Left kidney (tissue), 2 donors: ENCODE data around the gene PRR7. TPM values are rescaled to one million over a fixed set of nuclear protein-coding genes. Genes with fewer than 3 reads are reported as not detected.

Source experiments
- DNase-seq: peaks from one replicate; pipeline ENCODE4 v3.0.0-alpha.2; 2013
- polyA plus RNA-seq: library from polyadenylated mRNA; unstranded; fragments of 120-200 nt; gene quantifications from one replicate; pipeline ENCODE4 v1.2.1, GENCODE V29; 2013; ENCODE audit not compliant: insufficient read length

Gene PRR7
- polyA plus RNA-seq, 1 donor, result 1.0 TPM

DNA sequence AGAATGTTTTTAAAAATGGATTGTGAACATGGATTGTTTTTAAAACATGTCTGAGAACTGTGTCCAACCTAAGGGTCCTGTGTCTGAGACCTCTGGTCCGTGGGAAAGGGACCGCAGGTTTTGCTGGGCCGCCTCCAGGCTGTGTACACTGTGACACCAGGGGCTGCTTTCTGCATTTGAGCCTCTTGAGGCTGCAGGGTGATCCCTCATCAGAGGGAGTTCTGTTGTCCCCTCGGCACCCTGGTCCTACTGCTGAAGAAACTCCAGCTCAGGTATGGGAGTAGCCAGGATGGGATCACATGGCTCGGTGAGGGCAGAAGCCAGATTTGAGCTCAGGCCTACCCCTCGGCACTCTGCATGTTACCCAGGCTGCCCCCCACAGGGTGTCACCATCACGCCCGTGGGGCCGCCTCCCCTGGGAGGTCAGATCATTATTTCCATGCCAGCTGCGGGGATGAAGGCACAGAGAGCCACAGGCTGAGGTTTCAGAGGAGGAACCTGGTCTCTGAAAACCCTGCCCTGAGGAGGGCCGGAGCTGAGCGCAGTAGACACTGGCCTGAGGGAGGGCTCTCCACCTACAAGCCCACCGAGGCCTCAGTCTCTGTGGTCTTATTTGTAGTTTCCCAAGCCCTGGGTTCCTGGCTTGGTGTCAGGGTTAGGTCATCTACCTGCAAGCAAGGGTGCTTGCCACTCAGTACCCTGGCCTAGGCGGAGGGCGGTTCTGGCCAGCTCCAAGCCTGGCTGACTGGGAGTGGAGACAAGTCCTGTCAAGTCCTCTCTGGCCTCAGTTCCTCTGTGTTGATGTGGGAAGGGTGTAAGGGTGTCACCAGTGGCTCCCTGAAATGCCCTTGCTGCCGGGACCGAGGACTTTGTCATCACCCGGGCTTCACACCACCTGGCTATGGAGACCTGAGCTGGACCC lies 2.8 kb downstream of the PRR7 start:
- DNase-seq, result no peak

DNA sequence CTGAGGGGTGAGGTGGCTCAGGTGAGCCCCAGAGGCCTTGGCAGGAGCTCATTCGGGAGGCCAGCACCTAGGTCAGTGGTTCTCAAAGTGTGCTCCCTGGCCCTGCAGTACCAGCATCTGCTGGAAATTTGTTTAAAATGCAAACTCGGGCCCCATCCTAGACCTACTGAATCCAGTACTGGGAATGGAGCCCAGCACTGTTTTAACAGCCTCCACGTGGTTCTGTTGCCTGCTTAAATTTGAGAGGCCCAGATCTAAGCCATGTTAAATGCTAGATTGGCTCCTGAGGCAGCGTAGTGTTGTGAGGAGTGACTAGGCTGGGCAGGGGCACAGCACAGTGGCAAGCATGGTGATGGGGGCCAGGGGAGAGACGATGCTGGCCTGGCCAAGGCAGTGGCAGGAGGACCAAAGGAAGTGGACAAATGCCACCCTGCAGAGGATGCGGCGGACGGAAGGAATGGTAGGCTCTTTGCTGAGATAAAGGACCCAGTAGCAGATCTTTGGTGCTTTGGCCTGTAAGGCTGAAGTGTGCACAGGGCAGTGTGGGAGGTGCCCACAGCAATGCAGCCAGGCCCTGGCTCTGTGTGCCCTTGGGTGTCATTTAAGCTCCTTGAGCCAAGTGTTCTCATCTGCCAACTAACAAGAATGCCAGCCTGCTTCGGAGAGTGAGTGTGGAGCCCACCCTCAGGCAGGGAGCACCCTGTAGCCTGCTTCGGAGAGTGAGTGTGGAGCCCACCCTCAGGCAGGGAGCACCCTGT lies 4.2 kb downstream of the PRR7 start:
- DNase-seq, result no peak

DNA sequence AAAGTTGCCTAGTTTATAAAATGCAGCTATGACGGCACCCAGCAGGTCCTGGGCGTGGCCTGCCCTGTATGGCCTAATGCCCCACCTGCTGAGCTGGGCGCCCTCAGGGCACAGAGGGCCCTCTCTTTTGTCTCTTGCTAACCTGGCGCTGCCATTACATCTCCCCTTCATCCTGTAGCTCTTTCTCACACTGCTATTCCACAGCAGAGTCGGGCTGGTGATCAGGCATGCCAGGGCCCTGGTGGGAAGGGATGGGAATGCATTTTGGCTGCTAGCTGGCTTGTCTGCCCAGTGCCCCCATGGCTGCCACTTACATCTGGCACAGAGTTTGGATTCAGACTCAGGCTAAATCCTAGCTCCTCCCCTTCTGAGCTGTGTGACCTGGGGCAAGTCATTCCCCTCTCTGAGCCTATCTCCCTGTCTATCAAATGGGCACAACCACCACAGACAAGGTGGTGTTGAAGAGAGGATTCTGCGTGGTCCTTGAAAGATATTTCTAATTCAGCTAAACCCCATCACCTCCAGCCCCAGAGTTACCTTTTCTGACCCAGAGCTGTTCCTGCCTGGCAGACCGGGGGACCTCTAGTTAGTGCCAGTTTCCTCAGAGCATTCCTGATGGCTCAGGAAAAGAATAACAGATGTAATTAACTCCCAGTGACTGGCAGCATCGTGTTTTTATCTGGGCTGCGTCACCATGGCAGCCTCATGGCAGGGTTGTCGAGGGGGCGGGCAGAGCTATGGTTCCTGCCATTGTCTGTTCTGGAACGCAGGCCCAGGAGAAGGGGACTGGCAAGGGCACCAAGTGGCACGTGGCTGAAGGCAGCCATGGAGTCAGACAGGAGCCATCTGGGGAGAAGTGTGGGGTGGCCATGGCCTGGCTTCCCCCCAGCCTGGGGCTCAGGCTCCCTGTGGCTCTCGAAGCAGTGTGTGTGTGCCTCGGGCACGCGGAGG lies 6.3 kb downstream of the PRR7 start:
- DNase-seq, result no peak

DNA sequence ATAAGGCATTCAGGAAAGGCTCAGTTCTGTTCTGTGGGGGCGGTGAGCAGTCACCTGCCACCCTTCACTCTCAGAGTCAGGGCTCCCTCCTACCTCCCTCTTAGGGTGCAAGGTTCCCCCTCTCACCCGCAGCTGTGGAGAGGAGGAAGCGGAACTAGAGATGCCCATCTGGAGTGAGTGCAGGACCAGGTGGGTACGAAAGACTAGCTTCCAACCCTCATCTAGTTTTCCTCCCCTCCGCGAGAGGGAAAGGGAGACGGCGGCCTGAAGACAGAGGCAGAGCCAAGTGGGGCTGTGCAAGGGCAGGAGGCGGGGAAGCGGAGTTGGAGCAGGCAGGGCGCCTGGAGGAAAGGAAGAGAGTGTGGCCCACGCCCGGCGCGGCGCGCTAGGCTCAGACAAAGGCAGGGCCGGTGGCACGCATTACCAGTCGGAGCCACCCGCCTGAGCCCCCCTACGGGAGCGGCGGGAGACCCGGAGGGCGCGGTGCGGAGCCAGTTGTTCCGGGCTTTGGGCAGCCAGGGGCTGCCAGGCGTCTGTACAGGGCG lies 7.3 kb downstream of the PRR7 start:
- DNase-seq, result no peak

DNA sequence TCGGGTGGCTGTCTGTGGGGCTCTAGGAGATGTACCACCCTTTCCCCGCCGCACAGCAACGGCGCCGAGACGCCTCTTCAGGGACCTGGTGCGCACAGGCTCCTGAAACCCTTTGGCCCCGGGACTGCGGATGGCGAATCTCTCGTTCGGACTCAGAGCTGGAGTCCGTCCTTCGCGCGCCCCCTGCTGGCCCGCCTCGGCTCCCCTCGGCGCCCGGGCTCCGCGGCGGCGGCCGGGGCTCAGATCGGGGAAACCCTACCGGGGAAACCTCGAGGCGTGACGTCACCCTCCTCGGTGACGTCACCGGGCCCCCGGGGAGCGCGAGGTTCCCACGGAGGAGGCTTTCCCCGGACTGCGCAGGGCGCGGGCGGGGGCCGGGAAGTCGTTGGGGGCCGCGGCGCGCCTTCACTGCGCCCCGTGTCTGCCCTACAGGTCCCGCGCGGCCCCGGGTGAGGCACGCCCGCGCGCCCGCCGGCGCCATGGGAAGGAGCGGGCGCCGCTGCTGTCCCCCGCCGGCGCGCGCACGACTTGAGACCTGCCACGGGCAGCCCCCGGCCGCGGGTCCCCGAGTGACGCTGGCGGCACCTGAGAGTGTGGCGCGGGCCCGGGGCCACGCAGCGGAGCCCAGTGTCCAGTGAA lies 7.9 kb downstream of the PRR7 start:
- DNase-seq, result peak; percentile 91

DNA sequence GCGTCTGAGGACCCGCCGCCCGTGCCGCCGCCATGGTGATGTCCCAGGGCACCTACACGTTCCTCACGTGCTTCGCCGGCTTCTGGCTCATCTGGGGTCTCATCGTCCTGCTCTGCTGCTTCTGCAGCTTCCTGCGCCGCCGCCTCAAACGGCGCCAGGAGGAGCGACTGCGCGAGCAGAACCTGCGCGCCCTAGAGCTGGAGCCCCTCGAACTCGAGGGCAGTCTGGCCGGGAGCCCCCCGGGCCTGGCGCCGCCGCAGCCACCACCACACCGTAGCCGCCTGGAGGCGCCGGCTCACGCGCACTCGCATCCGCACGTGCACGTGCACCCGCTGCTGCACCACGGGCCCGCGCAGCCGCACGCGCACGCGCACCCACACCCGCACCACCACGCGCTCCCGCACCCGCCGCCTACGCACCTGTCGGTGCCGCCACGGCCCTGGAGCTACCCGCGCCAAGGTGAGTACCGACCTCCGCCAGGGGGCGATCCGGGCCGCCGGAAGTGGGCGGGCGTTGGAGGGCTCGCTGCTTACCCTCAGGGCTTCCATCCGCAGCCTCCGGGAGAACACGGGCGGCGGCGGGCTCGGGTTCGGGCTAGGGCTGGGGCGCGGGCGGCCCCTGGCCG lies 8.5 kb downstream of the PRR7 start:
- peak; percentile 81 for DNase-seq

DNA sequence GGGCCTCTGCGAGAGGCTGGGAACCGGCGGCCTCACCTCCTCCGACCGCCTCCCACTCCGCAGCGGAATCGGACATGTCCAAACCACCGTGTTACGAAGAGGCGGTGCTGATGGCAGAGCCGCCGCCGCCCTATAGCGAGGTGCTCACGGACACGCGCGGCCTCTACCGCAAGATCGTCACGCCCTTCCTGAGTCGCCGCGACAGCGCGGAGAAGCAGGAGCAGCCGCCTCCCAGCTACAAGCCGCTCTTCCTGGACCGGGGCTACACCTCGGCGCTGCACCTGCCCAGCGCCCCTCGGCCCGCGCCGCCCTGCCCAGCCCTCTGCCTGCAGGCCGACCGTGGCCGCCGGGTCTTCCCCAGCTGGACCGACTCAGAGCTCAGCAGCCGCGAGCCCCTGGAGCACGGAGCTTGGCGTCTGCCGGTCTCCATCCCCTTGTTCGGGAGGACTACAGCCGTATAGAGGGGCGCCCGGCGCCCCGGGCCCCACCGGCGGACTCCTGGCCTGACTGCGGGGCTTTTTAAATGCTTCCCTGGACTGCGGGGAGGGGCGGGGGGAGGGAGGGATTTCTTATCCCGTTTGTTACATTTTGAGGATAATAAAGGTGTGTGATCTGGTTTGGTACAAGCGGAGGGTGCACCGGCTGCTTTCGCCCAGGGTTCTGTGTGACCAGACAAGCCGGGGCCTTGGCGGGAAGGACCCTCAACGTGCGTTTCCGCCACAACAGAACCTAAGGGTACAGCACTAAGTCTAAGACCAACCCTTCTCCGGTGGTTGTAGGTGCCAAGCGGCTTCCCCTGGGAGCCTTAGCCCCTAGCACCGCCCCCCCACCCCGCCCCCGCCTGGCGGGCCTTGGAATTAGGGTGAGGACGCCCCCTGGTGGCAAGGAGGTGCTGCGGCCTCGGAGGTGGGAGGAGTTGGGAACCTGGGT lies 9.3 kb downstream of the PRR7 start:
- DNase-seq, result peak; percentile 93

DNA sequence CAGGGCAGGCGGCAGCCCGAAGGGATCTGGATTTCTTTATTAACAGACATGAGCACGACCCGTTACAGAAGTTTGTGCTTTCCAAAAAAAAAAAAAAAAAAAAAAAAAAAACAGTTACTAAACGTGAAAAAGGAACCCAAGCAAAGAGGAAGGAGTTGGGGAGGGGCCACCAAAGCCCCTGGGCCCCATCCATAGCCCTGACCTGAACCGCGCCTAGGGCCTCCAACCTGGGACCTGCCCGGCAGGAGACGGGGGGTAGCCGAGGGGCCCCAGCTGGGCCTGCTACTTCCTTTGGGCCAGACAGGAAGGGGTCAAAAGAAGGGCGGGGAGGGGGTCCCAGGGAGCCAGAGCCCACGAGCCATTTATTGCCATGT lies 10.0 kb downstream of the PRR7 start:
- no peak for DNase-seq

DNA sequence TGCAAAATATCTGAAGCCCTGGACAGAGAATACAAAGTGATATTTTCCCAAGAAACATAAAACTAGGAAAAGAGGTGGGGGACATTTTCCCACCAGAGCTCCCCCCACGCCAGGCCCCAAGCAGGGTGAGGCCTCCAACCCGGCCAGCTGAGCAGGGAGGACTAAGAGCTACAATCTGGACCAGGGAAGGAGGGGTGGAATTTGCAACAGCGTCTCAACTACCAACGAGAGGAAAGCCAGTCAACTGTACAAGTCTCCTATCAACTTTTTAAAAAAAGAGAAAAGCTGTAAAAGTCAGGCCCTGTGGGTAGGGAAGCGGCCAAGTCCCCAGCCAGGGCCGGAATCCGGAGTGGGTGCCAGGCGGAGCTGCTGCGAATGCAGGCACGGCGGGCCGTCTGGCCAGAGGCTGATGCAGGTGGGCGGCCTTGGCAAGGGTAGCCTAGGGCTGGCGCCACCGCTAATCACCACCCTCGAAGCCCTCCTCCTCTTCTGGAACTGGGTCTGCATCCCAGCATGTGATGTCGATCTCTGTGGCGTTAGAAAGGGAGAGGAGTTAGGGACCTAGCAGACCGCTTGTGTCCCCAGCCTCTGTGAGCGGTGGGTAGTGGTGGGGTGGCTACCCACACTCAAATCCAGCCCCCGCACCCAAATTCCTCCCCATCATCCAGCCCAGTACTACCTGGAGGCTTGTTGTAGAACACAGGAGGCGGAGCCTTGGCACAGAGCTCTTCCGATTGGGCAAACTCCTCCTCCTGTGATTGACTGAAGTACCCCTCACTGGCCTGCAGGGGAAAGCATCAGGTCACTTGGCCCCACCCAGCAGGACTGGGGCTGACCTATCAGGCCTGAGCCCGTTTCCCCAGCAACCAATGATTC lies 10.6 kb downstream of the PRR7 start:
- DNase-seq, result peak; percentile 92

DNA sequence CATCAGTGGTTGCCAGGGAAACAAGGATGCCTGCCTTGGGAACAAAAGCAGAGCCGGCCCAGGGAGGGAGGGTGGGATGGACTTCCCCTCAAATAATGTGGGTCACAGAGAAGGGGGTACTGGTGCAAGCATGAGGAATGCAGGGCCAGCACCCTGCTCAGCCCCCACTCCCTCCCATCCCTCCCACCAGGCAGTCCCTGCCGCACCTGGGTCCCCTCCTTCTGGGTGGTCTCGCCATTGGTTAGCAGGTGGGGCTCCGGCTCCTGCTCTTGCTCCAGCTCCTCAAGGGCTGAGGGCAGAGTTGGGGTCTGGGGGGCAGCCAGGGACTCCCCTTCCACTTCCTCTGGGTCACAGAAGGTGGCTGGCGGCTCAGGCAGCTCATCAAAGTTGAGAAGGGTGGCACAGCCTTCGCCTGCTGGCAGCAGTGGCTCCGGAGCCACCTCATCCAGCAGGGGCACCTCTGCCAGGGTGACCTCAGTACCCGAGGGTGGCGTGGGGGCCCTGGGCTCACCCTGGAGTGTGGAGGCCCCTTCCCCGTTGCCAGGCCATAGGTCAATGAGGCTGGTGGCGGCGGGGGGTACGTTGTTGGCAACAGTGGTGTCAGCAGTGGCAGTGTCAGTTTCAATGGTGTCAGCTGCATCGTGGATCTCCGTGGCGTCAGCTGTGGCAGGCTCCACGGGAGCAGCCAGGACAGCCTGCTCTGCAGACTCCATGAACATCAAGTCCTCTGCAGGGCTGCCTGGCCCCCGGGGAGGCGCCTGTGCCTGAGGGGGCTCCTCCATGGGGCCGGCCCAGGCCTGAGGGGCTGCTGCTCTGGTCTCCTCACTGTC lies 11.5 kb downstream of the PRR7 start:
- DNase-seq, result no peak

DNA sequence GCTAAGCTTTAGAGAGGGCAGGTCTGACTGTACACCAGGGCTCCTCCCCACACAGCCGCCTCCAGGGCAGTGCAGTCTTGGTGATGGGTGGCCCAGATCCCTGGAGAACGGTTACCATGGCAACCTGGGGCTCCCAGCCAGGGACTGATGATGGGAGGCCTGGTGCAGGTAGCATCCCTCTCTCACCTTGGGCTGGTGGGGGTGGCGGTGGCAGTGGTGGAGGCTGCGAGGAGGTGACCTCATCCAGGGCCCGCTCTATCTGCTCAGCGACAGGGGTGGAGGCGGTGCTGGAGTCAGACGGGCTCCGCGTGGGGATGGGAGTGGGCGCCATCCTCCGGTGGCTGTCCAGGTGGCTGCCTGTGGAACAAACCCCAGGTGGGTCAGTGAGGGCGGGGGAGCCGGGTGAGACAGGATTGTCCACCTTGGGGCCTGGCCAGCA lies 12.3 kb downstream of the PRR7 start:
- no peak for DNase-seq

DNA sequence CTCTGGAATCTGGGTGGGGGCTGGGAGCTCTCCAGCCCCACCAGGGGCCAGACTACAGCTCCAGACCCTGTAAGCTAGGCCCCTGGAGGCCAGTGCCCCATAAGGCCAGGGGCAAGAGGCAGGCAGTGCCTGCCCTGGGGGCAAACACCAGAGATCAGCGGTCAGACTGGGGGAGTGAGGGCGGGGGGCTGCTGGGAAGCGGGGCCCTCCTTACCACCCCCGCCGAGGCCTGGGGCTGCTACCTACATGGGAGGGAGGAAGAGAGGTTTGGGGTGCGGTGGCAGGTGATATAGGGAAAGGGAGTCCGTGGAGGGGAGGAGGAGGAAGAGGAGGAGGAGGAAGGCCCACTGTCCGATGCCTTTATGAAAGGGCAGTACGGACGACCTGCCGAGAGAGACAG lies 12.7 kb downstream of the PRR7 start:
- no peak for DNase-seq

DNA sequence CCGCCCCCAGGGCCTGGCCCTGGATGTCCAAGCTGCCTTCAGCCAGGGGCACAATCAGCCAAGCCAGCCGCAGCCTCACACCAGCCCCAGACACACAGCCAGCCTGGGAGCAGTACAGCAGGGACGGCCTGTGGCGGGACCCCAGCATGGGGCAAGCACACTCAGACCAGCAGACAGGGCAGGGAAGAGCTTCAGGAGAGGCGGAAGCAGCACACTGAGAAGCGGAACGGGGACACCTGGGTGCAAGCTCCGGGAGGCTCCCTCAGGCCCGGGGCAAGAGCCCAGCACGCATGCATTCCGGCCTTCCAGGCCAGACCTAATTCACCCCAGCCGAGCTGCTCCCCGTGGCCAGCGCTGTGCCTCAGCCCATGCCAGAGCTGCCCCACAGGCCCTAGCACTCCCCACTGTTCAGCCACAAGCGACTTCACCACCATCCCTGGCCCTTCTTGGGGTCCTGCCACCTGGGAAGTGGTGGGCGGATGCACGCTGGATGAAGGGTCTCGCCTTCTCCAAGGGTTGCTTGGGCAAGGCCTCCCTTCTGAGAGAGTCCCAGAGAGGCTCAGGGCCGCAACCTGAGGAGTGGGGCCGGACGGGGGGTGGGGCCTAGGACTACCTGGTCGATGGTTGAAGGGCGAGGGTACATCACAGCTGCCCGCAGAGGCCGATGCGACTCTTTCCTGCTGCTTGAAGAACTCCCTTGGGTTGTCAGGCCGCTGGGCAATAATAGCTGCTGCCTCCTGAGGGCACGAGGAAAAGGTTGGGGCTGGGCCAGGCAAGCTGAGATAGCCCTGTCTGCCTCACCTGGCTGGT lies 13.4 kb downstream of the PRR7 start:
- DNase-seq, result no peak

DNA sequence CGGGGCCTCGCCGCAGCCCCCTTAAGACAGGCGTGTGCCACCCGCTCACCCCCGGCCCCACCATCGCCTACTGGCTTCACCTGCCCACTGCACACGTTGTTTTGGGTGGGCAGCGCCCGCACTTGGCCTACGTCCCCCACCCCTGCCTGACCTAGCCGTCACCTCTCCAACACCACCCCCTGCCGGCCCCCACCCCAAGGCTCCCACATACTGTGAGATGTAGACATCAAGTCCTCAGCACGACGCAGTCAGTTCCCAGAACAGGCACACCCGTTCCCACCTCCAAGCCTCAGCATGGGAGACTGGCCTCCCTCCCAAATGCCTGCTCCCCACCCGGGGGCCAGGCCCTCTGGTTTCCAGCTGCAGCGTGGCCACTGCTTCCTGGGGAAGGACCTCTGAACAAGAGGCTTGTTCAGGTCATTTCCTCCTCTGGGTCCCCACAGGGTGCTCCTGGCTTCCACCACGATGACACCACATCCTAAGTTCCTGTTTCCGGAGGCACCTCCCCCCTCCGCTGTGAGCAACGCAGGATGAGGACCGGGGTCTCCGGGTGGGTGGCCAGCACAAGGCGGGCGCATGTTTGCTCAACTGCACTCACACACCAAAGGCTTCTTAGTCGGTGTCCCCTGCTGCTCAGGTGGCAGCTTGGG lies 15.5 kb downstream of the PRR7 start:
- no peak for DNase-seq

DNA sequence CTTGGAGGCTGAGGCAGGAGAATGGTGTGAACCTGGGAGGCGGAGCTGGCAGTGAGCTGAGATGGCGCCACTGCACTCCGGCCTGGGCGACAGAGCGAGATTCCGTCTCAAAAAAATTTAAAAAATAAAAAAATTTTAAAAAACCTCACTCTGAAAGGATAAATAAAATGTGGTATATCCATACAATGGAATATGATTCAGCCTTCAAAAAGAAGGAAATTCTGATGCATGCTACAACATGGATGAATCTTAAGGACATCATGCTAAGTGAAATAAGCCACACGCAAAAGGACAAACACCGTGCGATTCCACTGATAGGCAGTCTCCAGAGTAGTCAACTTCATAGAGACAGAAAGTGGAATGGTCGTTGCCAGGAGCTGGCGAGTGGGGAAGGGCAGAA lies 18.4 kb downstream of the PRR7 start:
- DNase-seq, result no peak

DNA sequence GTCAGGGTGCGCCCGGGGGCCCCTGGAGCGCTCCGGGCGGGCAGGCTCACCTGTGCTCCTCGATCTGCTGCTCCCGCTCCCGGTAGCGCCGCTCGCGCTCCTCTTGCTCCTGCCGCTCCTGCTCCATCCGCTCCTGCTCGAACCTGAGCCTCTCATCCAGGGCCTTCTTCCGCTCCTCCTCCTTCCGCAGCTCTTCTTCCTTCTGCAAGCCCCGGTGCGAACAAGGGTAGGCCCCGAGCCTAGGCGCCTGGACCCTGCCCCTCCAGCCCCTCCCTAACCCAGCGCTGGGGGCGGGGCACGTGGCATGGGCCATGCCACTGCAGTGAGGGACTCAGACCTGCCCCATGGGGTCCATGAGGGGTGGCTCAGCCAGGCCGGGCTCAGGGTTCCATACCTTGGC lies 20.2 kb downstream of the PRR7 start:
- DNase-seq, result no peak
